H4 (cell line): ENCODE data around the gene IRAK1BP1. TPM values are rescaled to one million over a fixed set of nuclear protein-coding genes. Genes with fewer than 3 reads are reported as not detected.
"Not testable (repeated sequence)": the region's sequence is repeated elsewhere in the genome, so short reads cannot be mapped to it uniquely, and the experiment has no call there.

Experiments
- DNase-seq: peaks from one replicate; pipeline ENCODE4 v3.0.0-alpha.2; 2015; ENCODE audit warnings: low spot score
- total RNA-seq: library from RNA; depleted of rRNA; stranded (reverse); fragments of >200 nt; shearing (Covaris generic); gene quantifications from 2 replicates; pipeline ENCODE4 v1.2.3, GENCODE V29; 2014; rRNA removed

The IRAK1BP1 gene
- total RNA-seq = 1.2 and 2.0 TPM in 2 replicates

- DNase-seq = peak; percentile 69
Observed at GRCh38 chr6:78867370-78868040, at the start of gene IRAK1BP1. IRAK1BP1 (plus strand) TSS chr6:78867551; CDS start chr6:78867577, 26 bp downstream.

GRCh38 chr6:78824045-78824444 lies 43.3 kb upstream of the IRAK1BP1 start:
- DNase-seq = no peak

- no peak for DNase-seq
Observed at GRCh38 chr6:78829407-78829806, 37.9 kb upstream of the IRAK1BP1 start.

GRCh38 chr6:78830805-78831204 lies 36.5 kb upstream of the IRAK1BP1 start:
- DNase-seq = no peak

GRCh38 chr6:78831492-78831891 lies 35.9 kb upstream of the IRAK1BP1 start:
- DNase-seq = no peak

GRCh38 chr6:78832091-78832808 lies 35.1 kb upstream of the IRAK1BP1 start:
- no peak for DNase-seq

- DNase-seq = no peak
Observed at GRCh38 chr6:78835817-78836216, 31.5 kb upstream of the IRAK1BP1 start.

GRCh38 chr6:78836598-78836997 lies 30.8 kb upstream of the IRAK1BP1 start:
- no peak for DNase-seq

- DNase-seq = no peak
Observed at GRCh38 chr6:78841111-78841510, 26.2 kb upstream of the IRAK1BP1 start.

GRCh38 chr6:78842953-78843352 lies 24.4 kb upstream of the IRAK1BP1 start:
- no peak for DNase-seq

GRCh38 chr6:78844899-78845298 lies 22.5 kb upstream of the IRAK1BP1 start:
- DNase-seq = no peak

GRCh38 chr6:78845567-78845966 lies 21.8 kb upstream of the IRAK1BP1 start:
- DNase-seq = no peak

GRCh38 chr6:78850621-78851020 lies 16.7 kb upstream of the IRAK1BP1 start:
- no peak for DNase-seq

- DNase-seq = no peak
Observed at GRCh38 chr6:78851156-78851555, 16.2 kb upstream of the IRAK1BP1 start.

- no peak for DNase-seq
Observed at GRCh38 chr6:78854546-78854945, 12.8 kb upstream of the IRAK1BP1 start.

- not testable (repeated sequence) for DNase-seq
Observed at GRCh38 chr6:78858339-78858938, 8.9 kb upstream of the IRAK1BP1 start.

- no peak for DNase-seq
Observed at GRCh38 chr6:78861509-78861908, 5.8 kb upstream of the IRAK1BP1 start.

GRCh38 chr6:78863576-78863975 lies 3.8 kb upstream of the IRAK1BP1 start:
- no peak for DNase-seq

- no peak for DNase-seq
Observed at GRCh38 chr6:78864957-78865356, 2.4 kb upstream of the IRAK1BP1 start.

- no peak for DNase-seq
Observed at GRCh38 chr6:78867020-78867369, 356 bp upstream of the IRAK1BP1 start.

- no peak for DNase-seq
Observed at GRCh38 chr6:78868116-78868515, 765 bp downstream of the IRAK1BP1 start.

GRCh38 chr6:78875505-78875904 lies 8.2 kb downstream of the IRAK1BP1 start:
- DNase-seq = no peak

- no peak for DNase-seq
Observed at GRCh38 chr6:78883651-78884050, 16.3 kb downstream of the IRAK1BP1 start.
